HCT116 (cell line): ENCODE measurements around the gene BAIAP2L2.

ENCODE experiments used
- ATF3 ChIP-seq: IDR thresholded peaks from 2 replicates; pipeline ENCODE4 v1.6.1; 2012
- CTCF ChIP-seq, 3 experiments: fragments of 200-600 bp in 1 of 3; sonication (generic) in 1 of 3; IDR thresholded peaks in 2 of 3; conservative IDR thresholded peaks in 1 of 3; 2 replicates each; pipeline ENCODE4 v1.5.1; 2012 to 2017; ENCODE audit warnings: low read depth in 2 of 3, low read length in 2 of 3, antibody characterized with exemption in 1 of 3, borderline replicate concordance in 1 of 3, control low read depth in 1 of 3, mild to moderate bottlenecking in 1 of 3, mixed read lengths in 1 of 3, mixed run types in 1 of 3, moderate library complexity in 1 of 3; ENCODE audit not compliant: insufficient read depth in 1 of 3
- EZH2 ChIP-seq: fragments of 200-600 bp; sonication (generic); IDR thresholded peaks from 2 replicates; pipeline ENCODE4 v1.6.1; 2017; ENCODE audit warnings: antibody characterized with exemption, mixed run types
- SP1 ChIP-seq: IDR thresholded peaks from 2 replicates; pipeline ENCODE4 v1.6.1; 2012; ENCODE audit warnings: low read depth

- no peak for TF ChIP-seq ATF3
- no peak for TF ChIP-seq CTCF (IDR thresholded peaks at IDR 0.05 in 2 of 3, conservative IDR thresholded peaks at IDR 0.05 in 1 of 3; ENCODE audit: borderline replicate concordance in 1 of 3, insufficient read depth in 1 of 3, low read depth in 2 of 3, low read length in 2 of 3)
- TF ChIP-seq SP1 = no peak
- no peak for TF ChIP-seq EZH2
These were observed 47.7 kb downstream of the BAIAP2L2 start for GRCh38 chr22:38062791-38063190.
